Skeletal muscle cell (primary cell): ENCODE data around the gene A4GALT.

ENCODE experiments used
- DNase-seq: peaks from one replicate; pipeline ENCODE4 v3.0.0-alpha.2; 2010; ENCODE audit warnings: low read depth
- H3K4me3 ChIP-seq: 2 replicates; pipeline ENCODE4 v1.5.1; 2011; ENCODE audit warnings: low read depth, mild to moderate bottlenecking, control low read depth, low read length, moderate library complexity

A4GALT gene

DNA sequence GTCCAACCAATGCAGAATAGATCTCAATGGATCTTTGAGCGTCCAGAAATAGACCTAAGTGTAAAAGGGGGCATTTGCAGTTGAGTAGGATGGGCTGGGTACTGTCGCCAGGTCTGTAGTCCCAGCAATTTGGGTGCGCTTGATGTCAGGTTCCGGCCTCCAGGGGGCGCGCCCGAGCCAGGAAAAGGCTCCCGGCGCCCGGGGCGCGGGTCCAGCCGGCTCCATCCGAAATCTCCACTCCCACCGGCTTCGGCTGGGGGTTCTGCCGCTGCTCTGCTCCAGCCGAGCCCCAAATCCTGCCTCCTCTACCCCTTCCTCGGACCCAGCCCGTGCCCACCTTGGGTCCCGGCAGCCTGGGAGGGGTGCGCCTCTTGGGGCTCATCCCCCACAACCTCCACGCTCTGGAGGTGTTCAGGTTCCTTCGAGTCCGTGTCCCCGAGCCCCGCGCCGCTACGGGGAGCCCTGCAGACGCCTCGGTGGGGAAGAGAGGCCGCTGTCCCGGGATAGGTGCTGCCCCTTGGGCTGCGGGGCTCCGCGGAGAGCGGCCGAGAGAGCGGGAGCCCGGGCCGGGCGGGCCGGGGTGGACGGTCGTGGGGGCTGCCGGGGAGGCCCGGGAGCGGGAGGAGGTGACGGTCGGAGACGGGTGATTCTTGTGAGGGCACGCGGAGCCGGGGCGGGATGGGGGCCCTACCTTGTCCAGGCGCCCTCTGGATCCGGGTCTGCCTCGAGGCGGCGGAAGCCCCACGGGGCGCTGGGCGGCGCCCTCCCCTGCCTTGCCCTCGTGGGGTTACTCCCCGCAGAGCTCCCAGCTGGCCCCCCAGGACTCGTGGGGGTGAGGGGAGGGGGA, 58.5 kb downstream of the A4GALT start:
- peak overlapping the region; percentile 61 for H3K4me3 ChIP-seq

DNA sequence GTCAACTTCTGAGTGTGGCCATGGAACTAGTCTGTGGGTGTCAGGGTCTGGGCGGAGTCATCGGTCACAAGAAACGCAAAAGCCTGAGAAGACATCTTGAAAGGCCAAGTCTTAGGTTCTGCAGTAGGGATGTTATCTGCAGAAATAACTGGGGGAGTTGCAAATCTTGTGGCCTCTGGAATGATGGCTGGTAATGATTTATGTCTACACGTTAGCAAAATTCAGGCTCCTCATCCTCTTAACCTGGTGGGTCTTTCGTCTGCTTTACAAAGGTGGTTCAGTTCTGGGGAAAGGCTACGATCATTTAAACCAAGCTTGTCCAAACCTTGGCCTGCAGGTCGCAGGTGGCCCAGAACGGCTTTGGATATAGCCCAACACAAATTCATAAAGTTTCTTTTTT, 64.1 kb downstream of the A4GALT start:
- DNase-seq = no peak

More for the DNA sequence above, 58.5 kb downstream of the A4GALT start:
- no peak for DNase-seq

DNA sequence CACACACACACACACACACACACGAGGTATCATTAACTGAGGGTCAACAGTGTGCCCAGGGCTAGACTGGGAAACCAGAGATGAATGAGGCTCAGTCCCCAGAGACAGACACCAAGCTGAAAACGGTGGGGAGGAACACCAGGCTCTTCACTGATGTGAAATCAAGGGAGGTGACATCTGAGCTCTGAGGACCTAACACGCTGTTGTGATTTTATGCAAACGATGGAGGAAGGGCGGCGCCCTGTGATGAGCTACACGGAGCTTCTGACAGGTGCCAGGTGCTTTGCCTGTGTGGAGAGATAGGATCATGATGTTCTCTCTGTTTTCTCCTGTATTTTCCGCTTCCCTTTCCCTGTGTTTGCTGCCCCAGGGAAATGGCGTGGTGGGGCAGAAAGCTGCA, 65.0 kb downstream of the A4GALT start:
- H3K4me3 ChIP-seq = no peak overlapping the region
- DNase-seq = no peak

More for the DNA sequence above, 64.1 kb downstream of the A4GALT start:
- no peak overlapping the region for H3K4me3 ChIP-seq

DNA sequence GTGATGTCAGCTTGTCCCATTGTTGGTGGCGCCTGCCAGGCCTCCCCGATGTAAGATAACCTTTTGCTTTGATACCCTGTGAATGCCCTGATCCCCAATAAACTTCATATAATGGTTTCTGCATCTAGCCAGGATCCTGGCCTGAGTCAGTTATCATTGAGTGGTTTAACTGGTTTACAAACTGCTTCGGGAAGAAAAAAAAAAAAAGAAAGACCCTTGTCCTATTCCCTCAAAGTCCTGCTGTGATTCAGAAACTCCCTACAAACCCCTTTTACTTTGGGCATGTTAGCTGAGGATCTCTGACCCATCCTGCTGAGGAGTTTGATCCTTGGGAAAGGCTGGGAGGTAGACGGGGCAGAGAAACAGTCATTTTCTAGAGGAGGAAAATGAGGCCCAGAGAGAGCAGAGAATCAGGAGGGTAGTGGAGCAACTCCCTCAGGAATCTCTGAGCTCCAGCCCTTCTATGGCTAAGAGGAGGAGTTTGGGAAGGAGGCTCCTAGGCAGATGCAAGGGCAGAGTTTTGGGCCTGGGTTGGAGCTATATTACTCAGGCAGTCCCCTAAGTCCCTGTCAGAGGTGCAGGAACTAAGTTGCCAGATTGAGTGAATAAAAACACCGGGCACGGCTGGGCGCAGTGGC, 66.1 kb downstream of the A4GALT start:
- no peak for DNase-seq
- no peak overlapping the region for H3K4me3 ChIP-seq

DNA sequence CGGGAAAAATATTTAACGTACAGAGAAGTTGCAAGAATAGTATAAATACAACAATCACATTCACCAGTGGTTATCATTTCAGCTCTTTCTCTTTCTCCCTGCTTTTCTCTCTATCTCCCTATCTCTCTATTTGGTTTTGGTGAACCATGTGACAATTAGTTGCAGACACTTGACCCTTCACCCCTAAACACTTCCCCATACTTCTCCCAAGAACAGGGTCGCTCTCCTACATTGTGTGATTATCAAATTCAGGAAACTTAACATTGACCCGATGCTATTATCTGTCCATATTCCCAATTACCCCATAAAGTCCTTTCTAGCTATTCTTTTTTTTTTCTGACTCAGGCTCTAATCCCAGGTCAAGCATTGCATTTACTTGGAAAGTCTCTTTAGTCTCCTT, 66.7 kb downstream of the A4GALT start:
- DNase-seq = no peak
- H3K4me3 ChIP-seq = no peak overlapping the region

DNA sequence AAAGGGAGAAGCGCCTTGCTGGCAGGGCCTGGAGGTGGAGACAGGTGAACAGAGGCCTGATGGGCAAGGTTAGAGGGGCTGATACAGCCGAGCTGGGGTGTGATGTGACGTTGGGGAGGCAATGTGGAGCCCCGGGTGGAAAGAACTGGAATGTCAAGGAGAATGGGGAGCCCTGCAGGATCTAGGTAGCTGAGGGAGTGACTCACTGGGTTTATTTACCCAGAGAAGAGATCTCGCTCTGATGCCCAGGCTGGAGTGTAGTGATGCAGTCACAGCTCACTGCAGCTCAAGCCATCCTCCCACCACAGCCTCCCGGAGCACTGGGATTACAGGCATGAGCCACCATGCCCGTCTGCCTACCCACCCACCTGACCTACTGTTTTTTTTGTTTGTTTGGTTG, 69.5 kb downstream of the A4GALT start:
- no peak overlapping the region for H3K4me3 ChIP-seq
- DNase-seq = no peak

DNA sequence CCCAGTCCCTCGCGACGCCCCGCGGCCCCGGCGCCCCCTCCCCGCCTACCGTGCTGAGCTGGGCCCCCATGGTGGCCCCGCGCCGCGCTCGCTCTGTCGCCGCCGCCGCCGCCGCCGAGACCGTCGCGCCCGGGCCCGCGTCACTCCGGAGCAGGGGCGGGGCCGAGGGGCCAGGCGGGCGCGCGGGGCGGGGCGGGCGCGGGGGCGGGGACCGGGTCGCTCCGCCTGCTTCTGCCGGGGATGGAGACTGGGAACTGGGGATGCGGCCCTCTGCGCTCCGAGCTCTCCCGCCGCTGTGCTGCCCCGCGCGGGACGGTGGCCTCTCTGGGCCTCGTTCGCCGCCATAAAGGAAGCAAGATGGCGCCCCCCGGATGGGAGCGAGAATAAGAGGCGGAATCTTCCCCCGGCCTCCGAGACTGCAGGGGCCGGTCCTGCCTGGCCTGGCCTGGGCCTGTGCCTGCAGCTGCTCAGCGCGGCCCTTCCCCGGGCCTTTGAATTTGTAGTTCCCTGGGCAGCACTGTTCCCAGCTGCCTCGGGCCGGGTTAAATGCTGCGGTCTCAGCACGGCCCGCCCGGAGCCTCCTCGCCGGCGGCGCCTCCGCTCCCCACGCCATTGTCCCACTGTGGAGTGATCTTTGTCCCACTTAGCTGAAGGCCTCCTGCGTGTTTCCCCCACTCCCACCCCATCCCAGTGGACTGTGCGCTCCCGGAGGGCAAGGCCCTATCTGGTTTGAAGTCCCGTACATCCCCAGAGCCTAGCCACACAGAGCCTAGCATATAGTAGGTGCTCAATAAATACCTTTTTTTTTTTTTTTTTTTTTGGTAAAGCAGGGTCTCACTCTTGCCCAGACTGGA, 71.2 kb downstream of the A4GALT start, which contains the start of gene CYB5R3:
CYB5R3 (minus strand) TSS at position 147 of the 854 bp plus-strand sequence; CDS start at position 70, 77 bp downstream.
- DNase-seq = peak; percentile 48
- peak within 1 kb of the TSS; percentile 95 for H3K4me3 ChIP-seq

DNA sequence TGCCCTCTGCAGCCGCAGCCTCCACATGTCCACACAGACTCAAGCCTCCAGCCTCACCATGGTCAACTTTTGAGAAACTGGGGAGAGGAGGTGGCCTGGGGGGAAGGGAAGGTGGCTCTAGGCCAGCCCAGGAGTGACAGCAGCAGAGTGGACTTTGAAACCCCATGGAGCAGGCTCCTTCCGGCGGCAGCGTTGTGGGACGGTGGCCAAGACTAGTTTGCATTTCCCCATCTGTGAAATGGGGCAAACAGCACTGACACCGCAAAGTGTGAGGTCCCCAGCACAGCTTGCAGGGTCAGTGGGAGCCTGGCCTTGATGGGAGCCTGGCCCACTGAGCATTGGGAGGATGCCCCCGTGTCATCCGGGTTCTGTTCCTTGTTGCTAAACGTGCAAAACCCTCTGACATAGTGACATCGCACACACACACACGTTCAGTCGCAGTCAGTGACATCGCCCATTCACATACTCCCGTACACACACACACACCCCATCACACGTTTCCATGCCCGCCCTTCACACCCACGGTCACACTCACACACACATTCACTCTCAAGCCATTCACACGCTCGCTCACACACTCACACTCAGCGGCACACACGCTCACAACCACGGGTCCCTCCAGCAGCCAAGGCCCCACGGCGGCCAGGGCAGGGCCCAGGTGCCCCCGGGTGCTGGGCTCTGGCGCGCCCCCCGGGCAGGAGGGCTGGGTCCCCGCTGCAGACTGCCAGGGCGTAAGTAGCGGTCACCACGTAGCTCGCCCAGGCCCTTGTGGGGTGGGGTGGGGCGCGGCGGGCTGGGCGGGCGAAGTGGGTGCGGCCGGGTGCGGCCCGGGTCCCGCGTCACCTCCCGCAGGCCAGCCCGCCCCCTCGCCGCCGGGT, 72.1 kb downstream of the A4GALT start:
- H3K4me3 ChIP-seq = peak overlapping the region; percentile 95
- DNase-seq = no peak

DNA sequence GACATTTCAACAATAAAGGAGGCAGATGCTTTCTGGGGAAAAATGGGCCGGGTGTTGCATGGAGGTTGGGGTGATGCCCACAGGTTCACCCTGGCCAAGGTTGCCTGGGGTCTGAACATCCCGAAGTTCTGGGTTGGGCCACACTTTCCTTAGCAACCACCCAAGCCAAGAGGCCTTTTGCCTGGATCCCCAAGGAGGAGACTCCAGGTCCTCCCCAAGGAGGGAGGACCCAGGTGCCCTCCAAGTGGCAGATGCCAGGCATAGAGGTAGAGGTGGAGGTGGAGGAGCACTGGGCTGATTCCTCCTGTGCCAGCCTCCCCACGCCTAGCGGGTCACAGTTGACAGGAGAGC, 72.7 kb downstream of the A4GALT start:
- DNase-seq = no peak
- H3K4me3 ChIP-seq = peak overlapping the region; percentile 95

DNA sequence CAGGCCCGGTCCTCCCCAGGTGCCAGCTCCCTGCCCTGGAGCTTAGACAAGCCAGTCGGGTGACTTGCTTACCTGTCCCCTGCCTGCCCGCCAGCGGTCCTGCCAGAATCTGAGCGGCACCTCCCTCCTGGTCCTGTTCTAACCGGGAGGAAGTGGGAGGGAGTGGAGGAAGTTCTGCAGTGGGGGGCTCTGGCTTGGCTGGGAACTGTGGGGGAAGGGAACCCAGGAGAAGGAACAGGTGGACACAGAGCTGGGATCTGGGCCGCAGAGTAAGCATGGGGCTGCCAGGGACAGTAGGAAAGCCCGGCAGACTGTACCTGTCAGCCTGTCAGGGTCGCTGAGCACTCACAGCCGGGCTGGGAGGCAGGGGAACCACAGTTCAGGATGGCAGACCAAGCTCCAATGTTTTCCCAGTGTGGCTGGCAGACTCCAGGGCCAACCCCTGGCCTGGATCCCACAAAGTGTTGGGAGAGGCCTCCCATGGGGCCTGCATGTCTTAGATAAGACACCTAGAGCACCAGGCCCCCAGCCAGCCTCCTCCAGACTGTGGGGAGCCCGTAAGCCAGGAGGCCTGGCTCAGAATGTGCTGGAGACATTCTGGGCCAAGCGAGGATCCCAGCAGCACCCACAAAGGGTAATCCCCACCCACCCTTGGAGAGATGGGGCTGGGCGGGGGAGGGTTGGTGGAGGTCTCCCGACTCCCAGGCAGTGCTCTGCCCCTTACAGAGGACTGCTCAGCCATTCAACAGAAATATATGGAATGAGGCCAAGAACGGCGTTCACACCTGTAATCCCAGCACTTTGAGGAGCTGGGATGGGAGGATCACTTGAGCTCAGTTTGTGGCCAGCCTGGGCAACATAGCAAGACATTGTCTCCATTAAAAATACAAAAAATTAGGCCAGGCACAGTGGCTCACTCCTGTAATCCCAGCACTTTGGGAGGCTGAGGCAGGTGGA, 73.8 kb downstream of the A4GALT start:
- no peak for DNase-seq
- H3K4me3 ChIP-seq = no peak overlapping the region

DNA sequence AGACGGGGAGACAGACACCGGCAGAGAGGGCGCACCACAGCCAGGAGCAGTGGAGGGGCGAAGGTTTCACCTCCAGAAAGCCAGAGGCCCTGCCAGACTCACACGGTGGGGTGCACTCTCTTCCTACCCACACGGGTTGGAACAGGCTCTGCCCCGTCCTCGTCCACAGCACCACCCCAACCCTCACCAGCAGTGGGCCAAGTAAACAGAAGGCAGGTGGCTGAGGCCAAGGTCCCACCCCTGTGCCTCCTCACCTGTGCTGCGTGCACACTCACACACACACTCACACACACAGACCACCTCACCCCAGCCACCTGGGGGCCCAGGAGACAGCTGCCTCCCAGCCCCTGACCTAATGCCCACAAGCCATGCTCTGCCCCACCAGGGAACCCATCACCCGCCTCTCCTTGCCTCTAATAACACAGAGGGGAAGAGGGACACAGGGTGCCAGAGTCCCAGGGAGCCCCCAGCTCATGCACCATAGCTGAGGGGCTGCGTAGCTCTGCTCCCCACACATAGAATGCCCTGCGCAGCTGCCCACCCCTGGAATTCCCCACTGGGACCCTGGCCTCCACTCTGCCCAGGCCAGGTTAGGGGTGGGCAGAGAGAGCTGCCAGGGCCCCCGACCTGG, 74.6 kb downstream of the A4GALT start:
- DNase-seq = no peak
- H3K4me3 ChIP-seq = no peak overlapping the region

DNA sequence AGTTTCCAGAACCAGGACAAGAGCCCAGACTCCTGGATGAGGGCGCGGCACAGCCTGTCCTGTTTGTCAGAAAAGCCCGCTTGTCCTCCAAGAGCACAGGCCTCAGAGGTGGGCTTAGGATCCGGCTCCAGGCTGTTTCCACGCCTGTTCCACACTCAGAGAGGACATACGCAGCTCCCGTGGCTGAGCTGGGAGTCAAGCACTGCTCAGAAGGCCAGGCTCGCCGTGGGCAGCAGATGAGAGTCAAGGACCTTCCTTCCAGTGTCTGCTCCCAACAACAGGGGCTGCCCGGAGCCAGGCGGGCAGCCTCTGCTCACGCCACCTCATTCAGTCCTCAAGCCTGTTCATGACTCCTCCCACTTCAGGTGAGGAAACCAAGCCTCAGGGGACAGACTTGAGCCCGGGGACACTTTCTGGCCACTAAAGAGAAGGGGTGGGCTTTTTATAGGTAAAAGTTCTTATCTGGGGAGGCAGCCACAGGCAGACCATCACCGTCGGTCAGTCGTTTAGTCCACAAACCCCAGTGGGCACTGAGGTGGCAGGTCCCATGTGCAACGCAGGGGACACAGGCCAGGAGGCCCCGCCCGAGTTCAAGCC, 75.2 kb downstream of the A4GALT start:
- H3K4me3 ChIP-seq = no peak overlapping the region
- no peak for DNase-seq

DNA sequence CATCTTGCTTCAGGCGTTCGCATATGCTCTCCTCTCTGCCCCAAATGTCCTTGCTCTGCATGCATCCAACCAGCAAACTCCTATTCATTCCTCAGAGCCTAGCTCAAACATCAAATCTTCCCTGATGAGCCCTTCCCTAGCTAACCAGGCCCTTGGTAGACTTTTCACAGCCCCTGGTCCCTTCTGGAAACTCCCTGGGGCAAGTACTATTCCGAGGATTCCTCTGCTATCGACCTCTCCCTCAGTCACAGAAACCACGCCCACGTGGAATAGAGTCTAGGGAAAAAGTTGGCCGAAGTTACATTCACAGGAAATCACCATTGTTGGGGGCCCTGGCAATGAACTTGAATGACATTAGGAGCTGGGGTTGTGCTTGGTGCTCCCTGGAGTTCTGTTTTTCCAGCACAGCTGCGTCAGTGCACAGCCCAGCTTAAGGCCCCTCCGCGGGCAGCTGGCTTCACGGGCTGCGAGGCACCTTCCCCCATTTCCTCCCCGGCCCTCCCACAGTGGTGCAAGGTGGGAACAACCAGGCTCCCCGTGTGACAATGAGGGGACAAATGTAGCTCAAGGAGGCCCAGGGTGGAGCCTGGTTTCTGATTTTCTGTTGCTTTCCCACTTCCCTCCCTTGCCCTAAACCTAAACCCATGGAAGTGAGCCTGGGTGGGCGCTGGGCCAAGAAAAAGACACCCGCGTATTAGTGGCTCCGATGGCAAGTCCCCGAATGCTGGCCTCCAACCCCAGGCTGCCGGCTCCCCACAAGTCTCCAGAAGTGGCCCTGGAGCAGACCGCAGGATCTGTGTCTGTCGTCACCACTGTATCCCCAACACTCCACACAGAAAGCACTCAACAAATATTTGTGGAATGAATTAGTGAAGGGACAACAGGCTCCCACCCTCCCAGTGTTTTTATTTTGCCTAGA, 76.0 kb downstream of the A4GALT start:
- H3K4me3 ChIP-seq = peak overlapping the region; percentile 5
- no peak for DNase-seq

DNA sequence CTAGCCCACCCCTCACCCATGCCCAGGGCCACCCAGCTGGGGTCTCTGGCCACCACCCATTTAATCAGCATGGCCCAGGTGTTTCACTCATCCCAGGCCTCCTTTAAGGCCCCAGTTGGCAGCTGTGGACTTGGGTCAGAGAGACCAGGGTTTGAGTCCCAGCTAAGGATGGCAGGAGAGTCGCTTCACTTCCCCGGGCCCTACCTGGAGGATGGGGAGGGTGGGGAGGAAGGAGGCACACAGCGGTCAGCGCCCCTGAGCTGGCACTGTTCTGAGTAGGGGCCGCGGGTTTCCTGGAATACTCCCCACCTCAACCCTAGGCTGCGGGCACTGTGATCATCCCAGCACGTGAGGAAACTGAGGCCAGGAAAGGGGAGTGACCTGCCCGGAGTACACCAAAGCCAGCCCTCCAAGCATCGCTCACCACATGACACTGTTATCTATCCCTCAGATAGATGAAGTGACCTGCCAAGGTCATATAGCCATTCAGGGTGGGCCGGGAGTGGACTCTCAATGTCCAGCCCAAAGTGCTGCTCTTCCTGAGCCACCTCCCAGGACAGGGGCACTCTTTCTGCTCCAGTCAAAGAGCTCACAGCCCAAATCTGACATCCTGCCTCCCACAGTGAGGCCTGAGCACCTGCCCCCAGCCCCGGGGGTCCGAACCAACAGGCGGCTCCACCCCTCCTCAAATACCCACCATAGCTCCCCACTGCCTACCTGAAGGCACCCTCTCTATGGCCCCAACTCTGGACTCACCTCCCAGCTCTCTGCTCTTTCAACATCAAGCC, 76.8 kb downstream of the A4GALT start:
- no peak for DNase-seq
- no peak overlapping the region for H3K4me3 ChIP-seq

DNA sequence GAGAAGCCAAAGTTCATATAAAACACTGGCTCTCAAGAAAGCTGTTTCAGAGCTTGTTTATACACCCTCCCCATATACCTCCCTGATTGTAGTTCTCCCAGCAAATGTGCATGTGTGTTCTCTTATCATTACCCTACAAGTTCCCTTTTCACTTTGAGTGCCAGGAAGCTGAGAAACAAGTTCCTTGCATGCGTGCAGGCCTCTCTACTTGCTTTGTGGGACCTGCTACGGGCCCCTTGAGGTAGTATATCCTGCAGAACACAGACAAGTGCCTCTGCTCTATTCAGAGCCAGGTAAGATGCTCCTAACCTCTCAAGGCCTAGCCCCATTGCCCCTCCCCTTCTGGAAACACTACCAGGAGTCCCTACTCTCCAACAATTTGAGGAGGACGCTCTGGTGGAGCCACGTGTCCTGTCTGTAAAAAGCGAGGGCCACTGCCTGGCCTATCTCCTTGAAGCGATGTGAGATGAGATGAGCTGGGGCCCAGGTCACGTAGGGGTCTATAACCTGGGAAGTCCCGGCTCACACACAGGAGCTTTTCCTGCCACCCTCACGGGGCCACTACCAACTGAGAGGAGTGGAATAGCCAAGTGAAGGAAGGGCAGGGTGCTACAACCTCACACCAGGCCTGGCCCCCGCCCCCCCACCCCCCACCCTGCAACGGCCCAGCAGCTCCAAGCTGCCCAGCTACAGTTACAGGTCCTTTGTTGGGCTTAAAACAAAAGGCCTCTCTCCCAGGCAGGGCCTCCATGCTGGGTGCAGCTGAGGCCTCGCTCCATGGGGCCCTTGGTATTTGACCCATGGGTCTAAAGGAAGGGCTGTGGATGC, 77.7 kb downstream of the A4GALT start:
- DNase-seq = no peak
- no peak overlapping the region for H3K4me3 ChIP-seq
